WTC11 (cell line): ENCODE results near the gene PDE6G.

Experiments
- SP1 ChIP-seq: sonication (generic); formaldehyde crosslinking; conservative IDR thresholded peaks from 2 replicates; pipeline ENCODE4 v1.8.1; 2022; ENCODE audit warnings: missing genetic modification reagents
- ZNF232 ChIP-seq: sonication (generic); formaldehyde crosslinking; IDR thresholded peaks from 2 replicates; pipeline ENCODE4 v1.8.0; 2022; ENCODE audit warnings: mild to moderate bottlenecking, missing genetic modification reagents
- TF ChIP-seq, protein P1 (sequence below): sonication (generic); formaldehyde crosslinking; IDR thresholded peaks from 2 replicates; pipeline ENCODE4 v1.8.1; 2023; ENCODE audit warnings: mild to moderate bottlenecking, missing genetic modification reagents, moderate library complexity
- TF ChIP-seq, protein P2 (sequence below): sonication (generic); formaldehyde crosslinking; IDR thresholded peaks from 2 replicates; pipeline ENCODE4 v1.8.0; 2023; ENCODE audit warnings: mild to moderate bottlenecking, missing genetic modification reagents
- TF ChIP-seq, protein P3 (sequence below): sonication (generic); formaldehyde crosslinking; IDR thresholded peaks from 2 replicates; pipeline ENCODE4 v1.8.0; 2023; ENCODE audit warnings: missing genetic modification reagents, mild to moderate bottlenecking, borderline replicate concordance
- TF ChIP-seq, protein P4 (sequence below): sonication (generic); formaldehyde crosslinking; conservative IDR thresholded peaks from 2 replicates; pipeline ENCODE4 v1.8.1; 2022; ENCODE audit warnings: mild to moderate bottlenecking, missing genetic modification reagents
- TF ChIP-seq, protein P5 (sequence below): fragments of 200-600 bp; IDR thresholded peaks from 2 replicates; pipeline ENCODE4 v1.8.0; 2022; ENCODE audit warnings: antibody characterized with exemption
- TF ChIP-seq, protein P6 (sequence below): sonication (generic); formaldehyde crosslinking; IDR thresholded peaks from 2 replicates; pipeline ENCODE4 v1.8.1; 2022; ENCODE audit warnings: mild to moderate bottlenecking, moderate library complexity, missing genetic modification reagents
- TF ChIP-seq, protein P7 (sequence below): sonication (generic); formaldehyde crosslinking; IDR thresholded peaks from 2 replicates; pipeline ENCODE4 v1.8.0; 2022; ENCODE audit warnings: mild to moderate bottlenecking, missing genetic modification reagents

DNA sequence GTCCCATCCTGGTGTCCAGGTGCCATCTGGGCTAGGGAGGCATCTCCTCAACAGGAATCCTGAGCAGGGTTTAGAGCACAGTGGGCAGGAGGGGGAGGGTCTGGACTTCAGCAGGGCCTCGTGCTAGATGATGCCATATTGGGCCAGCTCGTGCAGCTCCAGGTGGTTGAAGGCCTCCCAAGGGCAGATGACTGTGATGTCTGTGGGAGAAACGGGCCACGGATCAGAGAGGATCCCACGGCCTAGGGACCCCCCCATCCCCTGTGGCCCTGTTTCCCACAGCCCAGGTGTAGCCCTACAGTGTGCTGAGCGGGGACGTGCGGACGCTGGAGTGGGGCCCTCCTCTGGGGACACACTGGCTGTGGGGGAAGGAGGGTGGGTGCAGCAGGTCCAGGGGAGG lies 5.4 kb downstream of the PDE6G start:
- TF ChIP-seq, protein P1, sequence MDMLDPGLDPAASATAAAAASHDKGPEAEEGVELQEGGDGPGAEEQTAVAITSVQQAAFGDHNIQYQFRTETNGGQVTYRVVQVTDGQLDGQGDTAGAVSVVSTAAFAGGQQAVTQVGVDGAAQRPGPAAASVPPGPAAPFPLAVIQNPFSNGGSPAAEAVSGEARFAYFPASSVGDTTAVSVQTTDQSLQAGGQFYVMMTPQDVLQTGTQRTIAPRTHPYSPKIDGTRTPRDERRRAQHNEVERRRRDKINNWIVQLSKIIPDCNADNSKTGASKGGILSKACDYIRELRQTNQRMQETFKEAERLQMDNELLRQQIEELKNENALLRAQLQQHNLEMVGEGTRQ (CRISPR knock-in tag): no peak
- TF ChIP-seq, protein P2, sequence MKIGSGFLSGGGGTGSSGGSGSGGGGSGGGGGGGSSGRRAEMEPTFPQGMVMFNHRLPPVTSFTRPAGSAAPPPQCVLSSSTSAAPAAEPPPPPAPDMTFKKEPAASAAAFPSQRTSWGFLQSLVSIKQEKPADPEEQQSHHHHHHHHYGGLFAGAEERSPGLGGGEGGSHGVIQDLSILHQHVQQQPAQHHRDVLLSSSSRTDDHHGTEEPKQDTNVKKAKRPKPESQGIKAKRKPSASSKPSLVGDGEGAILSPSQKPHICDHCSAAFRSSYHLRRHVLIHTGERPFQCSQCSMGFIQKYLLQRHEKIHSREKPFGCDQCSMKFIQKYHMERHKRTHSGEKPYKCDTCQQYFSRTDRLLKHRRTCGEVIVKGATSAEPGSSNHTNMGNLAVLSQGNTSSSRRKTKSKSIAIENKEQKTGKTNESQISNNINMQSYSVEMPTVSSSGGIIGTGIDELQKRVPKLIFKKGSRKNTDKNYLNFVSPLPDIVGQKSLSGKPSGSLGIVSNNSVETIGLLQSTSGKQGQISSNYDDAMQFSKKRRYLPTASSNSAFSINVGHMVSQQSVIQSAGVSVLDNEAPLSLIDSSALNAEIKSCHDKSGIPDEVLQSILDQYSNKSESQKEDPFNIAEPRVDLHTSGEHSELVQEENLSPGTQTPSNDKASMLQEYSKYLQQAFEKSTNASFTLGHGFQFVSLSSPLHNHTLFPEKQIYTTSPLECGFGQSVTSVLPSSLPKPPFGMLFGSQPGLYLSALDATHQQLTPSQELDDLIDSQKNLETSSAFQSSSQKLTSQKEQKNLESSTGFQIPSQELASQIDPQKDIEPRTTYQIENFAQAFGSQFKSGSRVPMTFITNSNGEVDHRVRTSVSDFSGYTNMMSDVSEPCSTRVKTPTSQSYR: no peak
- no peak for TF ChIP-seq ZNF232 (CRISPR knock-in tag)
- no peak for TF ChIP-seq SP1 (CRISPR knock-in tag)
- TF ChIP-seq, protein P3, sequence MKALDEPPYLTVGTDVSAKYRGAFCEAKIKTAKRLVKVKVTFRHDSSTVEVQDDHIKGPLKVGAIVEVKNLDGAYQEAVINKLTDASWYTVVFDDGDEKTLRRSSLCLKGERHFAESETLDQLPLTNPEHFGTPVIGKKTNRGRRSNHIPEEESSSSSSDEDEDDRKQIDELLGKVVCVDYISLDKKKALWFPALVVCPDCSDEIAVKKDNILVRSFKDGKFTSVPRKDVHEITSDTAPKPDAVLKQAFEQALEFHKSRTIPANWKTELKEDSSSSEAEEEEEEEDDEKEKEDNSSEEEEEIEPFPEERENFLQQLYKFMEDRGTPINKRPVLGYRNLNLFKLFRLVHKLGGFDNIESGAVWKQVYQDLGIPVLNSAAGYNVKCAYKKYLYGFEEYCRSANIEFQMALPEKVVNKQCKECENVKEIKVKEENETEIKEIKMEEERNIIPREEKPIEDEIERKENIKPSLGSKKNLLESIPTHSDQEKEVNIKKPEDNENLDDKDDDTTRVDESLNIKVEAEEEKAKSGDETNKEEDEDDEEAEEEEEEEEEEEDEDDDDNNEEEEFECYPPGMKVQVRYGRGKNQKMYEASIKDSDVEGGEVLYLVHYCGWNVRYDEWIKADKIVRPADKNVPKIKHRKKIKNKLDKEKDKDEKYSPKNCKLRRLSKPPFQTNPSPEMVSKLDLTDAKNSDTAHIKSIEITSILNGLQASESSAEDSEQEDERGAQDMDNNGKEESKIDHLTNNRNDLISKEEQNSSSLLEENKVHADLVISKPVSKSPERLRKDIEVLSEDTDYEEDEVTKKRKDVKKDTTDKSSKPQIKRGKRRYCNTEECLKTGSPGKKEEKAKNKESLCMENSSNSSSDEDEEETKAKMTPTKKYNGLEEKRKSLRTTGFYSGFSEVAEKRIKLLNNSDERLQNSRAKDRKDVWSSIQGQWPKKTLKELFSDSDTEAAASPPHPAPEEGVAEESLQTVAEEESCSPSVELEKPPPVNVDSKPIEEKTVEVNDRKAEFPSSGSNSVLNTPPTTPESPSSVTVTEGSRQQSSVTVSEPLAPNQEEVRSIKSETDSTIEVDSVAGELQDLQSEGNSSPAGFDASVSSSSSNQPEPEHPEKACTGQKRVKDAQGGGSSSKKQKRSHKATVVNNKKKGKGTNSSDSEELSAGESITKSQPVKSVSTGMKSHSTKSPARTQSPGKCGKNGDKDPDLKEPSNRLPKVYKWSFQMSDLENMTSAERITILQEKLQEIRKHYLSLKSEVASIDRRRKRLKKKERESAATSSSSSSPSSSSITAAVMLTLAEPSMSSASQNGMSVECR (CRISPR knock-in tag): no peak
- TF ChIP-seq, protein P4, sequence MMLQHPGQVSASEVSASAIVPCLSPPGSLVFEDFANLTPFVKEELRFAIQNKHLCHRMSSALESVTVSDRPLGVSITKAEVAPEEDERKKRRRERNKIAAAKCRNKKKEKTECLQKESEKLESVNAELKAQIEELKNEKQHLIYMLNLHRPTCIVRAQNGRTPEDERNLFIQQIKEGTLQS (CRISPR knock-in tag): no peak
- TF ChIP-seq, protein P5, sequence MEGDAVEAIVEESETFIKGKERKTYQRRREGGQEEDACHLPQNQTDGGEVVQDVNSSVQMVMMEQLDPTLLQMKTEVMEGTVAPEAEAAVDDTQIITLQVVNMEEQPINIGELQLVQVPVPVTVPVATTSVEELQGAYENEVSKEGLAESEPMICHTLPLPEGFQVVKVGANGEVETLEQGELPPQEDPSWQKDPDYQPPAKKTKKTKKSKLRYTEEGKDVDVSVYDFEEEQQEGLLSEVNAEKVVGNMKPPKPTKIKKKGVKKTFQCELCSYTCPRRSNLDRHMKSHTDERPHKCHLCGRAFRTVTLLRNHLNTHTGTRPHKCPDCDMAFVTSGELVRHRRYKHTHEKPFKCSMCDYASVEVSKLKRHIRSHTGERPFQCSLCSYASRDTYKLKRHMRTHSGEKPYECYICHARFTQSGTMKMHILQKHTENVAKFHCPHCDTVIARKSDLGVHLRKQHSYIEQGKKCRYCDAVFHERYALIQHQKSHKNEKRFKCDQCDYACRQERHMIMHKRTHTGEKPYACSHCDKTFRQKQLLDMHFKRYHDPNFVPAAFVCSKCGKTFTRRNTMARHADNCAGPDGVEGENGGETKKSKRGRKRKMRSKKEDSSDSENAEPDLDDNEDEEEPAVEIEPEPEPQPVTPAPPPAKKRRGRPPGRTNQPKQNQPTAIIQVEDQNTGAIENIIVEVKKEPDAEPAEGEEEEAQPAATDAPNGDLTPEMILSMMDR: no peak
- TF ChIP-seq, protein P6, sequence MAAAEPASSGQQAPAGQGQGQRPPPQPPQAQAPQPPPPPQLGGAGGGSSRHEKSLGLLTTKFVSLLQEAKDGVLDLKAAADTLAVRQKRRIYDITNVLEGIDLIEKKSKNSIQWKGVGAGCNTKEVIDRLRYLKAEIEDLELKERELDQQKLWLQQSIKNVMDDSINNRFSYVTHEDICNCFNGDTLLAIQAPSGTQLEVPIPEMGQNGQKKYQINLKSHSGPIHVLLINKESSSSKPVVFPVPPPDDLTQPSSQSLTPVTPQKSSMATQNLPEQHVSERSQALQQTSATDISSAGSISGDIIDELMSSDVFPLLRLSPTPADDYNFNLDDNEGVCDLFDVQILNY (CRISPR knock-in tag): no peak
- TF ChIP-seq, protein P7, sequence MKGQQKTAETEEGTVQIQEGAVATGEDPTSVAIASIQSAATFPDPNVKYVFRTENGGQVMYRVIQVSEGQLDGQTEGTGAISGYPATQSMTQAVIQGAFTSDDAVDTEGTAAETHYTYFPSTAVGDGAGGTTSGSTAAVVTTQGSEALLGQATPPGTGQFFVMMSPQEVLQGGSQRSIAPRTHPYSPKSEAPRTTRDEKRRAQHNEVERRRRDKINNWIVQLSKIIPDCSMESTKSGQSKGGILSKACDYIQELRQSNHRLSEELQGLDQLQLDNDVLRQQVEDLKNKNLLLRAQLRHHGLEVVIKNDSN (CRISPR knock-in tag): no peak
